Fibroblast of pulmonary artery (primary cell): ENCODE results near the gene RNF207.

Experiments
- DNase-seq: peaks from one replicate; pipeline ENCODE4 v3.0.0-alpha.2; 2010; ENCODE audit warnings: low read depth
- H3K4me3 ChIP-seq: replicated peaks from 2 replicates; pipeline ENCODE4 v1.5.1; 2011; ENCODE audit warnings: low read depth, mild to moderate bottlenecking, control low read depth, low read length, moderate library complexity
- TF ChIP-seq, protein P1 (sequence below): IDR thresholded peaks from 2 replicates; pipeline ENCODE4 v1.5.1; 2011; ENCODE audit warnings: mild to moderate bottlenecking, control low read depth, low read length, inconsistent platforms; ENCODE audit errors: missing control alignments

The RNF207 gene

DNA sequence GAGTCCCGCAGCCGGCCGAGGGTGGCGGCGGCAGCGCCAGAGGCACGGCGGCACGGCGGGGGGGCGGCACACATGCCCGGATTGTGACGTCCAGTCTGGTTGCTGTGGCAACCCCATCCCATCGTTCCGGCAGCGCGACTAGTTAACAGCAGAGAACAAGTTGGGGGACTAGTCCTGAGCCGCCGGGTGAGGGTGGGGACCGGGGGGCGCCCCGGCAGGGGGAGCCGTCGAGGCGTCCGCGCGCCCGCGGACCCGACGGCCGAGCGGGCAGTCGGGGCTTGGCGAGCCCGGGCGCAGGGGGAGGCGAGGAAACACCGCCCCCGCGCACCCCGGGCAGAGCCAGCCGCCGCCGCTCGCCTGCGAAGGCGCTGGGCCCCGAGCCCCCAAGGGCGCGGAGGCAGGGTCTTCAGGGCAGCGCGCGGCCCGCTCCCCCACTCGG, 25.6 kb upstream of the RNF207 start, which contains the start of gene CHD5:
CHD5 (minus strand) TSS at position 54 of the 439 bp plus-strand sequence. CDS start 298 bp downstream, outside the sequence.
- no peak within 1 kb of the TSS for H3K4me3 ChIP-seq
- TF ChIP-seq, protein P1, sequence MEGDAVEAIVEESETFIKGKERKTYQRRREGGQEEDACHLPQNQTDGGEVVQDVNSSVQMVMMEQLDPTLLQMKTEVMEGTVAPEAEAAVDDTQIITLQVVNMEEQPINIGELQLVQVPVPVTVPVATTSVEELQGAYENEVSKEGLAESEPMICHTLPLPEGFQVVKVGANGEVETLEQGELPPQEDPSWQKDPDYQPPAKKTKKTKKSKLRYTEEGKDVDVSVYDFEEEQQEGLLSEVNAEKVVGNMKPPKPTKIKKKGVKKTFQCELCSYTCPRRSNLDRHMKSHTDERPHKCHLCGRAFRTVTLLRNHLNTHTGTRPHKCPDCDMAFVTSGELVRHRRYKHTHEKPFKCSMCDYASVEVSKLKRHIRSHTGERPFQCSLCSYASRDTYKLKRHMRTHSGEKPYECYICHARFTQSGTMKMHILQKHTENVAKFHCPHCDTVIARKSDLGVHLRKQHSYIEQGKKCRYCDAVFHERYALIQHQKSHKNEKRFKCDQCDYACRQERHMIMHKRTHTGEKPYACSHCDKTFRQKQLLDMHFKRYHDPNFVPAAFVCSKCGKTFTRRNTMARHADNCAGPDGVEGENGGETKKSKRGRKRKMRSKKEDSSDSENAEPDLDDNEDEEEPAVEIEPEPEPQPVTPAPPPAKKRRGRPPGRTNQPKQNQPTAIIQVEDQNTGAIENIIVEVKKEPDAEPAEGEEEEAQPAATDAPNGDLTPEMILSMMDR: no peak
- no peak for DNase-seq

DNA sequence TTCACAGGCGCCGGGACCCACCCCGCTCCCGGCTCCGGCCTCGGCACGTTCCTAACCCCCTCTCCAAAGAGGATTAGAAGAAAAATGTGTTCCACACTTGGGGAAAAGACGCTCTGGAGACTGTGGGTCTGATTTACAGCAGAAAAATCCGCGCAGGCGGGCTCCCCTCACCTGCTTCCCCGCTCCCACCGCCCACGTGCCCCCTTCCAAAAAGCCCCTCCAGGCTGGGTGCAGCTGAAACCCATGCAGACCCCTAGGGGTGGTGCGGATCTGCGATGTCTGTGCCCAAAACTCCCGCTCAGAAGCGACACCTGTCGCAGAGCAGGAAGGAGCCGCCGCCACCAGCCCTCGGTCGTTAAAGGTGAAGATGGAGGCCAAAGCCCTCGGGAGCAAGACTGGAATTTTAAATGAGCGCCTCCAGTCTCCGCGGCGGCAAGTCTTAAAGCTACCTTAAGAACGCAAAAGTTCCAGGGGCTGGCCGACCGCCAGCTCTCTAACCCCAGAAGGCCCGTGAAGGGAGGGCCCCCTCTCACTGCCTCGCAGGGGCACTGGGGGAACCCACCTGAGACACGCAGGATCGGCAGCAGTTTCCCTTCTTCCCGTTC, 25.1 kb upstream of the RNF207 start:
- no peak for DNase-seq
- no peak overlapping the region for H3K4me3 ChIP-seq
- TF ChIP-seq, protein P1: no peak

DNA sequence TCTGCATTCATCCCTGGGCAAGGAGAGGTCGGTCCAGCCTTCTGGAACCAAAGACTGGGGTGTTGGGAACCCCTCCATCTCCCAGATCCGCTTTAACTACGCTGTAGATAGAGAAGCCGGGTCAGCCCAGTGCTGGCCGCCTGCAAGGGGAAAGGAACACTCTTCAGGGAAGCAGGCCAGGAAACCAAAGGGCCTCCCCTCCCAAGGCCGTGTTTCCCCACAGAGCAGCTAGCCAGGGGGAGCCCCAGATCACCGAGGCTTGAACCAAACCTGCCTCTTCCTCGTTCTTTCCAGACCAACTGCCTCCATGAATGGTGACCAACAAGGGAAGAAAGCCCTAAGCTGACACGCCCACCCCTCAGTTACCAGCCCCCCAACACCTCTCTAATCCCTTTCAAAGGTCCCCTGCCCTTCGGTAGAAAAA, 24.6 kb upstream of the RNF207 start:
- DNase-seq: no peak
- TF ChIP-seq, protein P1: no peak
- no peak overlapping the region for H3K4me3 ChIP-seq

- no peak for DNase-seq
- H3K4me3 ChIP-seq: no peak overlapping the region
- TF ChIP-seq, protein P1: peak; percentile 8
Measured at GRCh38 chr1:6183520-6183989, 22.4 kb upstream of the RNF207 start.

GRCh38 chr1:6184083-6184783, 21.7 kb upstream of the RNF207 start:
- no peak overlapping the region for H3K4me3 ChIP-seq
- DNase-seq: no peak
- TF ChIP-seq, protein P1: no peak

- TF ChIP-seq, protein P1: no peak
- H3K4me3 ChIP-seq: no peak overlapping the region
- DNase-seq: peak; percentile 75
Measured at GRCh38 chr1:6185151-6185550, 20.8 kb upstream of the RNF207 start.
